Hepatocyte (in vitro differentiated cells): ENCODE data around the gene ELAVL4.

ENCODE experiments used
- EZH2 ChIP-seq: fragments of 200-600 bp; sonication (generic); IDR thresholded peaks from 2 replicates; pipeline ENCODE4 v1.6.1; 2016; ENCODE audit warnings: antibody characterized with exemption, mild to moderate bottlenecking, borderline replicate concordance
- EZH2phosphoT487 ChIP-seq: fragments of 200-600 bp; sonication (generic); IDR thresholded peaks from one replicate; pipeline ENCODE4 v1.6.1; 2018; ENCODE audit warnings: antibody characterized with exemption, mild to moderate bottlenecking, low read depth, moderate library complexity; ENCODE audit not compliant: unreplicated experiment, severe bottlenecking
- TF ChIP-seq, protein P1 (sequence below): fragments of 200-600 bp; sonication (generic); IDR thresholded peaks from 2 replicates; pipeline ENCODE4 v1.5.1; 2016; ENCODE audit warnings: antibody characterized with exemption, mild to moderate bottlenecking; ENCODE audit not compliant: poor library complexity

GRCh38 chr1:50147191-50147850, 38.6 kb downstream of the ELAVL4 start:
- TF ChIP-seq, protein P1, sequence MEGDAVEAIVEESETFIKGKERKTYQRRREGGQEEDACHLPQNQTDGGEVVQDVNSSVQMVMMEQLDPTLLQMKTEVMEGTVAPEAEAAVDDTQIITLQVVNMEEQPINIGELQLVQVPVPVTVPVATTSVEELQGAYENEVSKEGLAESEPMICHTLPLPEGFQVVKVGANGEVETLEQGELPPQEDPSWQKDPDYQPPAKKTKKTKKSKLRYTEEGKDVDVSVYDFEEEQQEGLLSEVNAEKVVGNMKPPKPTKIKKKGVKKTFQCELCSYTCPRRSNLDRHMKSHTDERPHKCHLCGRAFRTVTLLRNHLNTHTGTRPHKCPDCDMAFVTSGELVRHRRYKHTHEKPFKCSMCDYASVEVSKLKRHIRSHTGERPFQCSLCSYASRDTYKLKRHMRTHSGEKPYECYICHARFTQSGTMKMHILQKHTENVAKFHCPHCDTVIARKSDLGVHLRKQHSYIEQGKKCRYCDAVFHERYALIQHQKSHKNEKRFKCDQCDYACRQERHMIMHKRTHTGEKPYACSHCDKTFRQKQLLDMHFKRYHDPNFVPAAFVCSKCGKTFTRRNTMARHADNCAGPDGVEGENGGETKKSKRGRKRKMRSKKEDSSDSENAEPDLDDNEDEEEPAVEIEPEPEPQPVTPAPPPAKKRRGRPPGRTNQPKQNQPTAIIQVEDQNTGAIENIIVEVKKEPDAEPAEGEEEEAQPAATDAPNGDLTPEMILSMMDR = no peak
- TF ChIP-seq EZH2phosphoT487 (no peak), EZH2 (no peak)
